HCT116 (cell line): ENCODE data around the gene ARFGAP1. TPM values are rescaled to one million over a fixed set of nuclear protein-coding genes. Genes with fewer than 3 reads are reported as not detected.

ENCODE experiments used
- ATAC-seq: fragments of 200-7000 bp; cut with Tn5 transposase; 2 replicates; pipeline ENCODE4 v1.9.1; 2020; ENCODE audit warnings: mild to moderate bottlenecking, moderate library complexity
- BruUV-seq: library from RNA; stranded (reverse); fragments of 400-500 nt; replicated peaks from 2 replicates; lab custom pipeline; 2021; lab: Mats Ljungman, UMichigan
- CTCF ChIA-PET: fragments of 300-600 bp; sonication (Branson Sonifier 250); formaldehyde crosslinking; loops from one replicate; lab custom pipeline; 2021; ENCODE audit warnings: antibody characterized with exemption; lab: Charles Lee
- POLR2A ChIA-PET: fragments of 300-600, 350-600 bp; sonication (Branson Sonifier 250); formaldehyde crosslinking; loops from one replicate; lab custom pipeline; 2021; ENCODE audit warnings: antibody characterized with exemption; lab: Charles Lee
- RAD21 ChIA-PET, 2 experiments: fragments of 300-600 bp; sonication (Branson Sonifier 250); formaldehyde crosslinking; loops; one replicate each; lab custom pipeline; 2023; ENCODE audit warnings: low total read pairs in 2 of 2; ENCODE audit not compliant: uncharacterized antibody in 2 of 2, unreplicated experiment in 2 of 2, low non-redundant PET in 1 of 2; lab: Charles Lee
- DNase-seq: peaks from one replicate; pipeline ENCODE4 v3.0.0-alpha.2; 2010; ENCODE audit warnings: low read depth, low spot score
- H2AFZ ChIP-seq: fragments of 200-600 bp; shearing (Covaris generic), sonication (generic); 2 replicates; pipeline ENCODE4 v1.6.1; 2017; ENCODE audit warnings: low read depth, mixed run types, mixed read lengths, antibody characterized with exemption, low read length; ENCODE audit not compliant: poor library complexity, severe bottlenecking
- H3K27ac ChIP-seq: 2 replicates; pipeline ENCODE4 v1.5.1; 2012; ENCODE audit warnings: low read depth, low read length
- H3K27me3 ChIP-seq: fragments of 200-600 bp; sonication (generic); 2 replicates; pipeline ENCODE4 v1.6.1; 2016; ENCODE audit warnings: mixed run types, low read length, mixed read lengths; ENCODE audit not compliant: insufficient read depth
- H3K36me3 ChIP-seq, 2 experiments: fragments of 200-500 bp in 1 of 2; fragments of 200-600 bp in 1 of 2; sonication (Bioruptor generic) in 1 of 2; sonication (generic) in 1 of 2; 2 replicates each; pipeline versions ENCODE4 v1.5.1 to v1.6.1; 2014 to 2016; ENCODE audit warnings: low read length in 2 of 2, inconsistent platforms in 1 of 2, mixed read lengths in 1 of 2, mixed run types in 1 of 2; ENCODE audit not compliant: insufficient read depth in 2 of 2, control insufficient read depth in 1 of 2
- H3K4me1 ChIP-seq, 2 experiments: fragments of 200-600 bp in 1 of 2; sonication (generic) in 1 of 2; 2 replicates each; pipeline versions ENCODE4 v1.5.1 to v1.6.1; 2012 to 2017; ENCODE audit warnings: low read length in 2 of 2, inconsistent platforms in 1 of 2, mild to moderate bottlenecking in 1 of 2, mixed read lengths in 1 of 2, mixed run types in 1 of 2, moderate library complexity in 1 of 2; ENCODE audit not compliant: insufficient read depth in 2 of 2, control insufficient read depth in 1 of 2
- H3K4me2 ChIP-seq: fragments of 200-600 bp; sonication (generic); 2 replicates; pipeline ENCODE4 v1.6.1; 2017; ENCODE audit warnings: mixed run types, low read length, mixed read lengths
- H3K4me3 ChIP-seq, 2 experiments: fragments of 200-600 bp in 1 of 2; sonication (generic) in 1 of 2; replicated peaks in 1 of 2; 2 replicates each; pipeline ENCODE4 v1.5.1; 2011 to 2016; ENCODE audit warnings: low read length in 2 of 2, control low read depth in 1 of 2, low read depth in 1 of 2, mild to moderate bottlenecking in 1 of 2, mixed read lengths in 1 of 2, mixed run types in 1 of 2
- H3K79me2 ChIP-seq: fragments of 200-600 bp; sonication (generic); 2 replicates; pipeline ENCODE4 v1.6.1; 2017; ENCODE audit warnings: mild to moderate bottlenecking, mixed run types, low read length, moderate library complexity, mixed read lengths; ENCODE audit not compliant: insufficient read depth
- H3K9ac ChIP-seq: fragments of 200-600 bp; sonication (generic); 2 replicates; pipeline ENCODE4 v1.6.1; 2016; ENCODE audit warnings: low read length, mixed read lengths
- H3K9me2 ChIP-seq: fragments of 200-600 bp; sonication (generic), shearing (Covaris generic); 2 replicates; pipeline ENCODE4 v1.6.1; 2017; ENCODE audit warnings: mixed run types, mild to moderate bottlenecking, moderate library complexity; ENCODE audit not compliant: insufficient read depth
- H3K9me3 ChIP-seq, 2 experiments: fragments of 200-500 bp in 1 of 2; fragments of 200-600 bp in 1 of 2; sonication (Bioruptor generic) in 1 of 2; sonication (generic) in 1 of 2; 2 replicates each; pipeline ENCODE4 v1.6.1; 2014 to 2017; ENCODE audit warnings: low read length in 2 of 2, mixed read lengths in 2 of 2, inconsistent platforms in 1 of 2, low read depth in 1 of 2, mild to moderate bottlenecking in 1 of 2, mixed run types in 1 of 2, moderate library complexity in 1 of 2; ENCODE audit not compliant: control insufficient read depth in 1 of 2, insufficient read depth in 1 of 2
- H4K20me1 ChIP-seq: fragments of 200-600 bp; sonication (generic), shearing (Covaris generic); 2 replicates; pipeline ENCODE4 v1.6.1; 2017; ENCODE audit warnings: mixed run types, mild to moderate bottlenecking, moderate library complexity; ENCODE audit not compliant: insufficient read depth
- CEBPB ChIP-seq: IDR thresholded peaks from 2 replicates; pipeline ENCODE4 v1.6.1; 2012; ENCODE audit warnings: low read depth
- EGR1 ChIP-seq: IDR thresholded peaks from 2 replicates; pipeline ENCODE4 v1.6.1; 2012; ENCODE audit warnings: low read depth
- ELF1 ChIP-seq: IDR thresholded peaks from 2 replicates; pipeline ENCODE4 v1.6.1; 2012; ENCODE audit warnings: low read depth, borderline replicate concordance
- EZH2 ChIP-seq: fragments of 200-600 bp; sonication (generic); IDR thresholded peaks from 2 replicates; pipeline ENCODE4 v1.6.1; 2017; ENCODE audit warnings: antibody characterized with exemption, mixed run types
- FOSL1 ChIP-seq: IDR thresholded peaks from 2 replicates; pipeline ENCODE4 v1.6.1; 2012; ENCODE audit warnings: low read depth
- JUND ChIP-seq: IDR thresholded peaks from 2 replicates; pipeline ENCODE4 v1.6.1; 2012
- RAD21 ChIP-seq: IDR thresholded peaks from 2 replicates; pipeline ENCODE4 v1.6.1; 2012; ENCODE audit warnings: low read depth, mild to moderate bottlenecking
- SIN3A ChIP-seq: IDR thresholded peaks from 2 replicates; pipeline ENCODE4 v1.6.1; 2012; ENCODE audit warnings: low read depth
- SP1 ChIP-seq: IDR thresholded peaks from 2 replicates; pipeline ENCODE4 v1.6.1; 2012; ENCODE audit warnings: low read depth
- SRF ChIP-seq: IDR thresholded peaks from 2 replicates; pipeline ENCODE4 v1.6.1; 2012; ENCODE audit warnings: low read depth
- TCF7L2 ChIP-seq: IDR thresholded peaks from 2 replicates; pipeline ENCODE4 v1.7.0; 2011; ENCODE audit warnings: borderline replicate concordance, inconsistent platforms; ENCODE audit not compliant: insufficient read depth, insufficient read length; ENCODE audit errors: extremely low read depth
- ZFX ChIP-seq: fragments of 450-650 bp; IDR thresholded peaks from 2 replicates; pipeline ENCODE4 v1.6.1; 2017
- ZNF274 ChIP-seq: fragments of 200-500 bp; sonication (Bioruptor generic); IDR thresholded peaks from 2 replicates; pipeline ENCODE4 v1.6.1; 2014; ENCODE audit warnings: mild to moderate bottlenecking, low read depth, low read length, inconsistent platforms
- intact Hi-C: fragments of 100-400 bp; cut with micrococcal nuclease; formaldehyde crosslinking; loops from 2 replicates; pipeline ENCODE4 v1.10.0; 2022
- total RNA-seq: library from RNA; stranded (reverse); gene quantifications from one replicate; pipeline ENCODE4 v1.2.1, GENCODE V29; 2021; ENCODE audit not compliant: unreplicated experiment
- TF ChIP-seq, protein P1 (sequence below): IDR thresholded peaks from 2 replicates; pipeline ENCODE4 v1.6.1; 2012
- TF ChIP-seq, protein P2 (sequence below): IDR thresholded peaks from 2 replicates; pipeline ENCODE4 v1.6.1; 2012

Gene ARFGAP1
- total RNA-seq, 1 experiment from 2014 or later = 94.4 TPM

DNA sequence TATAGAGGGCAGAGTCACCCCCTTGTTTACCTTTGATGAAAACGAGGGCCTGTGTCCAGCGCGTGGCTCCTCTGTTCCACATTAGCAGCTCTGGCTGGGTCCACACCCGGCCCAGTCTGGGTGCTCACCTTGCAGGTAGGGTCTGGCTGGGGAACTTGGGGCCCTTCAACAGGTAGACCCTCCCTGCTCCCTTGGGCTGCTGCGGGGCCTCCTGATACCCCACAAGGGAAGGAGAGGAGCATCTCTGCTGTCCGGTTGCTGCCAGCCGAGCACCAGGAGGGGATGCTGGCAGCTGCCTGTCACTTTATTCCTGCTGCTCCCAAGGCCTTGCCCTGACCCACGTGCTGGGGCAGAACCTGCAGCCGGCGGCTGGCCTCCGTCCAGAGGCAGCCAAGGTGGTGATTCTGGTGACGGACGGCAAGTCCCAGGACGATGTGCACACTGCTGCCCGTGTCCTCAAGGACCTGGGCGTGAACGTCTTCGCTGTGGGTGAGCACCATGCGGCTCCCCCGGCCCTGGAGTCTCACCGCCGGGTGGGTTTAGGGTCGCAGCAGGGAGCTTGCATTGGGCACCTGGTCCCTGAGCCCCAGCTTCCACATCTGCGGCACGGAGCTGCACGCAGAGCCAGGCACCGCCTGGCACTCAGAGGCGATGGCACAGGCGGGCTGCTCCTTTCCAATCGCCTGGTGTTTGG is 35.8 kb downstream of the ARFGAP1 start:
- H3K4me2 ChIP-seq = no peak overlapping the region
- no peak overlapping the region for H3K9ac ChIP-seq
- H2AFZ ChIP-seq = no peak overlapping the region
- H3K4me3 ChIP-seq = no peak overlapping the region
- no peaks in the 10 kb centered on the region for H3K36me3 ChIP-seq
- no peaks in the 10 kb centered on the region for H4K20me1 ChIP-seq
- POLR2A ChIA-PET = no interaction called here
- RAD21 ChIA-PET = interaction anchor here (2.2 to 2.3 kb wide), 2 partner anchors 74 kb away, joined by 5 to 9 read pairs; no protein-coding TSS in a partner anchor
- H3K9me2 ChIP-seq = no peaks in the 10 kb centered on the region
- TF ChIP-seq SIN3A = no peak
- TF ChIP-seq SRF = no peak
- no peak for TF ChIP-seq ELF1
- TF ChIP-seq JUND = no peak
- no peak for TF ChIP-seq EGR1
- no peak for TF ChIP-seq ZFX
- TF ChIP-seq, protein P1, sequence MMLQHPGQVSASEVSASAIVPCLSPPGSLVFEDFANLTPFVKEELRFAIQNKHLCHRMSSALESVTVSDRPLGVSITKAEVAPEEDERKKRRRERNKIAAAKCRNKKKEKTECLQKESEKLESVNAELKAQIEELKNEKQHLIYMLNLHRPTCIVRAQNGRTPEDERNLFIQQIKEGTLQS = no peak
- TF ChIP-seq CEBPB = no peak
- TF ChIP-seq, protein P2, sequence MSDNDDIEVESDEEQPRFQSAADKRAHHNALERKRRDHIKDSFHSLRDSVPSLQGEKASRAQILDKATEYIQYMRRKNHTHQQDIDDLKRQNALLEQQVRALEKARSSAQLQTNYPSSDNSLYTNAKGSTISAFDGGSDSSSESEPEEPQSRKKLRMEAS = no peak
- TF ChIP-seq SP1 = no peak
- TF ChIP-seq ZNF274 = no peak
- TF ChIP-seq RAD21 = no peak
- TF ChIP-seq FOSL1 = no peak
- TF ChIP-seq TCF7L2 = no peak
- no peak for TF ChIP-seq EZH2
- 0 out of 2 replicates have a peak, but pooled peaks cover 7% of the 10 kb centered on the region for H3K27me3 ChIP-seq
- CTCF ChIA-PET = interaction anchor here (0.8 to 3.1 kb wide), 4 partner anchors 73 to 665 kb away, joined by 3 to 55 read pairs (median 5); no protein-coding TSS in a partner anchor
- ATAC-seq (no peak), DNase-seq (no peak)
- no peak overlapping the region for H3K27ac ChIP-seq
- no peaks in the 10 kb centered on the region for H3K4me1 ChIP-seq
- no peaks in the 10 kb centered on the region for H3K79me2 ChIP-seq
- H3K9me3 ChIP-seq = no peaks in the 10 kb centered on the region
- no TSS peak for BruUV-seq
- intact Hi-C loops = no loop called here
